LHCN-M2 (cell line): ENCODE data around the gene MICA. TPM values are rescaled to one million over a fixed set of nuclear protein-coding genes. Genes with fewer than 3 reads are reported as not detected.

Experiments used
- DNase-seq: peaks from one replicate; pipeline ENCODE4 v3.0.0-alpha.2; 2012; ENCODE audit warnings: low read depth
- total RNA-seq: library from RNA; depleted of rRNA; stranded (reverse); fragments of >200 nt; gene quantifications from 2 replicates; pipeline ENCODE4 v1.2.3, GENCODE V29; 2014; rRNA removed

Gene MICA
- total RNA-seq, 1 experiment from 2014 or later = 23.5 TPM

DNA sequence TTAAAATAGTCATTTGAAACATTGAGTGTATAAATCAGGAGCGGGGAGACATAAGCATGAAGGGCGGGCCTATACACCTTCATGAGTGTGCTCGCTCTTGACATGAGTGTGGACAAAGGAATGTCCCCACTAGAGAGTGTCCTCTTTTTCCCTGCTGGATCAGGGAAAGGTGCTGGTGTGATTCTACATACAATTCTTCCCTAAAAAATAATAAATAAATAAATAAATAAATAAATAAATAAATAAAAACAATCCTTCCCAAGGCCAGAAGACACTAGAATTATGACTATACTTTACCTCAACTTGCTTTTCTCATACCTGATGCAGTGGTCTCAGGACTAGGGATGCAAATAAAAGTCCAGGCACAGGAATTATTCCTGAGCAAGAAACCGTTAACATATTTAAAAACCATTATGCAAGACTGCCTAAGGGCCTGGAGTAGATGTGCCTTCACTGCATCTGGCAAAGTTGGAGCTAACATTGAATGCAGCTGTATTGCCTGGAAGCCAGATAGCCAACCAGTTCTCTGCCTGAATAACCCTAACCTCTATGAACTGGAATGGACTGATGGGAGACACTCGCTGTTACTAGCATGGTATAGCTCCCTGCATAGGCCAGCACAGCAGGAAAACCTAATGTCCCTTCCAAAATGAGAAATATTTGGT lies 57.1 kb downstream of the MICA start:
- DNase-seq = no peak

DNA sequence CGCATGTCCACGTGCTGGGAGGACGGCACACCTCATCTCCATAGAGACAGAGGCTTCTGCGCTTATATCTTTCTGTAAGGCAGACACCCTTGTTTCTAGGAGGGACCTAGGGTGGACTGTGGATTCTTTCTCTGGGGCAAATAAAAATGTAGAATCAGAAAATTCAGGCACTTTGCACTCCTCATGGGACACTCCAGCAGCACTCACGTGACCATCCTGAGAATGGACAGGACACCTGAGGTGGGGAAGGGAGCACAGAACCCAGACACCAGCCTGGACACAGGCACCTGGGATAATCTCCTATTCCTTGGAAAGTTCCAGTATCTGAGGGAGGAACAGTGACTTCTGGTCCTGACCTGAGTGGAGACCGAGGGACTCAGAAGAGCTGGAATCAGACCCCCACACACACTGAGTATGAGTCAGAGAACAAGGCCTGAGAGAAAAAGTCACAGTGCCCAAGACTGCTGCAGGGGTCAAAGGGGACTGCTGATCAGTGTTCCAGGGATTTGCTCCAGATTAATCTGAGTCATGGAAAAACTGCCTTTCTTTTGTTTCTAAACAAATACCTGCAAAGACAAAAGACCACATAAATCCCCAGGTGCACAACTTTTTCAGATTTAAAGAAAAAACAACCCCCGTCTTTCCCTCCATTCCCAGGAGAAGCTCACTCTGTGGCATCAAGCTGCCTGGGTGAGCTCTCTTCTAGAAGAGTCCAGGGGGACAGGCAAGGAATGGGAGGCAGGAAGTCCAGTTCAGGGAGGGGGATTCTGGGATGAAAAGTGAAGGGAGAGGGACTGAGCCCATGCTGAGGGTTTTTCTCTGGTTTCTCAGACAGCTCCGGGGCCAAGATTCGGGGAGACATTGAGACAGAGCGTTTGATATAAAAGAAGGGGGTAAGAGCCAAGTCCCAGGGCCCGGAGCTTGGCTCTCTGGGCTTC lies 58.9 kb downstream of the MICA start:
- DNase-seq = peak; percentile 8

DNA sequence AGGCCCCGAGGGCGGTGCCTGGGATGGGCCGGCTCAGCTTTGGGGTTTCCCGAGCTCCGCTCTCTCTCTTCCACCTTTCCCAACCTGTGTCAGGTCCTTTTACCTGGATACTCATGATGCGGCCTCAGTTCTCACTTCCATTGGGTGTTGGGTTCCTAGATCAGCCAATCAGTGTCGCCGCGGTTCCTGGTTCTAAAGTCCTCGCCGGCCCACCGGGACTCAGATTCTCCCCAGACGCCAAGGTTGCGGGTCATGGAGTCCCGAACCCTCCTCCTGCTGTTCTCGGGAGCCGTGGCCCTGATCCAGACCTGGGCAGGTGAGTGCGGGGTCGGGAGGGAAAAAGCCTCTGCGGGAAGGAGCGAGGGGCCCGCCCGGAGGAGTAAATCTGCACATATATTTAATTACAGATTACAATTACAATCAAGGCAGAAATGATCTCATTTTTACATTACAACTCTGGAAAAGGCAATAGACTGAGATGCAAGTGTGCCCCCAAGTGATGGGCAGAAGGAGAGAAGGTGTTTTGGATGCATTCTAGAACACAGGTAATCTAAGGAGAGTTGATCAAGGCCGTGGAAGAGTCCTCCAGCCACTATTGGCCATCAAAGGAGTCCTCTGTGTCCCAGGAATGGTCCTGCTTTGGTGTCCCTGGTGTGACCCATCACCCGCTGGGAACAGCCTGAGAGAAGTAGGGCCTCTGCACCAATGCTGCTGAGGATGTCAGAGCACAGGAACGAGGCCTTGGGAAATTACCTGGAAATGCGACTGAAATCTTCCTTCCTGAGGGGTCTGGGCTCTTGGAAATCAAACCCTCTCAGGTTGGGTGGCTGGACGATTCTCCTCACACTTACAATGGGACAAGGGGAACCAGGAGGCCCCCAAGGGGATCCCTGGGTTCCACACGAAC lies 59.8 kb downstream of the MICA start:
- no peak for DNase-seq

DNA sequence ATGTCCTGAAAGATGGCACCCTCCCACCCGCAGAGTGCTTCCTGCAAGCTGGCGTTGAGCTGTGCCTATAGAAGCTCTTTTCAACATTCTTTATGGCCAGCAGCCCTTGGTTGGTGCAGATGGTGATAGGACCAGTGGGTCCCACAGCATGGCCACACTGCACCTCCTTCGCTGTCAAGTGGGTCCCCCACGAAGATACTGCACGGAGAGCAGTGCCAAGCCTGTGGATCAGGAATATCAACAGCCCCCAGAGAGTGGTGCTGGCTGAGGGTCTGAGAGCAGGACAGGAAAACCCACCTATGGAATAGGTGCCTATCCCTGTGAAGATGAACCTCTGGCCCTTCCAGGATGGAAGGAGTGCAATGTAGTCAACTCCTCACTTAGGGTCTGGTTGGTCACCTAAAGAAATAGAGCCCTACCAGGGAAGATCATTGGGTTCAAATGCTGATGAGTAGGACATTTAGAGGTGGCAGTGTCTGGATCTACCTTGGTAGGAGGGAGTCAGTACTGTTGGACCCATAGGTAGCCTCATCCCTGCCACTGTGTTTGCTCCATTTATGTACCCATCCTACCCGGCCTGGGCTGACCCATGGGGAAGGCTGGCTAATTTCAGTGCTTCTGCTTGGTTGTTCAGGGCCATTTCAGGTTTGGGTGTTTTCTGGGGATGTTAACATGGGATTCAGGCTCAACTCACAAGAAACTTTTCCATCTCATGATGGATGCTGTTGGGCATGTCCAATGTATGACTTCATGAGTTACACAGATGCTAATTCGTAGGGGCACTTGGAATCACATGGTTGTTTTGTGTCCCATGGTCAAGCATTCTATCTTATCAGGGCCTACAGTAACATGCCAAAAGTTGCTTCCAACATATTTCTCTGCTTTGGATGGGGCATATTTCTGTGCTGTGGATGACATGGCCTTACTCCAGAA lies 61.1 kb downstream of the MICA start:
- no peak for DNase-seq

Other genes with a start within 250 kb of the MICA start
- 43.2 and 46.7 TPM in 2 replicates for gene CCHCR1, start 245.8 kb upstream of the MICA start, total RNA-seq
- gene TCF19, start 245.0 kb upstream of the MICA start, total RNA-seq = 61.1 and 65.0 TPM in 2 replicates
- gene POU5F1, start 232.9 kb upstream of the MICA start, total RNA-seq = 0.63 and 1.3 TPM in 2 replicates
- 269 and 279 TPM in 2 replicates for gene HLA-C, start 131.5 kb upstream of the MICA start, total RNA-seq
- 47.6 and 58.7 TPM in 2 replicates for gene HLA-B, start 46.4 kb upstream of the MICA start, total RNA-seq
- 10.6 and 13.0 TPM in 2 replicates for gene MICB, start 94.5 kb downstream of the MICA start, total RNA-seq
- not detected in 2 replicates for gene MCCD1, start 125.4 kb downstream of the MICA start, total RNA-seq
- gene DDX39B, start 138.4 kb downstream of the MICA start, total RNA-seq = 402 and 452 TPM in 2 replicates
- gene ATP6V1G2, start 143.0 kb downstream of the MICA start, total RNA-seq = 3.1 and 3.3 TPM in 2 replicates
- gene NFKBIL1, start 144.0 kb downstream of the MICA start, total RNA-seq = 21.2 and 26.8 TPM in 2 replicates
- gene LTA, start 168.7 kb downstream of the MICA start, total RNA-seq = not detected in 2 replicates
- gene TNF, start 172.0 kb downstream of the MICA start, total RNA-seq = not detected in 2 replicates
- not detected in 2 replicates for gene LTB, start 178.8 kb downstream of the MICA start, total RNA-seq
- not detected in 2 replicates for gene LST1, start 182.7 kb downstream of the MICA start, total RNA-seq
- gene NCR3, start 189.4 kb downstream of the MICA start, total RNA-seq = not detected in 2 replicates
- not detected in 2 replicates for gene AIF1, start 211.6 kb downstream of the MICA start, total RNA-seq
- 75.9 and 81.7 TPM in 2 replicates for gene PRRC2A, start 217.1 kb downstream of the MICA start, total RNA-seq
- gene BAG6, start 249.1 kb downstream of the MICA start, total RNA-seq = 180 and 219 TPM in 2 replicates